Endothelial cell of umbilical vein (primary cell): Measurements from ENCODE around the gene ZBED4. TPM values are rescaled to one million over a fixed set of nuclear protein-coding genes. Genes with fewer than 3 reads are reported as not detected.

Experiments
- BruUV-seq: library from RNA; stranded (reverse); fragments of 400-500 nt; replicated peaks from 2 replicates; lab custom pipeline; 2021; lab: Mats Ljungman, UMichigan
- CTCF ChIA-PET: fragments of 300-600, 350-600 bp; sonication (Branson Sonifier 250); formaldehyde crosslinking; loops from one replicate; lab custom pipeline; 2021; ENCODE audit warnings: antibody characterized with exemption, inconsistent platforms; lab: Charles Lee
- POLR2A ChIA-PET: fragments of 300-600, 350-600 bp; sonication (Branson Sonifier 250); formaldehyde crosslinking; loops from one replicate; lab custom pipeline; 2021; ENCODE audit warnings: antibody characterized with exemption, inconsistent platforms; lab: Charles Lee
- DNase-seq: peaks from one replicate; pipeline ENCODE4 v3.0.0-alpha.2; 2011; ENCODE audit warnings: low read depth, low spot score
- FAIRE-seq: peaks from 2 replicates; lab custom pipeline; 2011; peaks lifted over from hg19 to GRCh38; lab: Jason Lieb, UNC
- H2AFZ ChIP-seq: 2 replicates; pipeline ENCODE4 v1.6.0; 2012; ENCODE audit warnings: low read depth, low read length, control low read depth, inconsistent platforms
- H3K27ac ChIP-seq: 2 replicates; pipeline ENCODE4 v1.5.1; 2011; ENCODE audit warnings: low read depth, mild to moderate bottlenecking, control low read depth, low read length, moderate library complexity; ENCODE audit not compliant: insufficient read depth
- H3K27me3 ChIP-seq, 2 experiments: 2 replicates each; pipeline versions ENCODE4 v1.6.0 to v1.6.1; 2011; ENCODE audit warnings: low read length in 2 of 2, mixed read lengths in 1 of 2; ENCODE audit not compliant: control insufficient read depth in 2 of 2, insufficient read depth in 2 of 2
- H3K36me3 ChIP-seq, 2 experiments: 2 replicates in 1 of 2; 3 replicates in 1 of 2; pipeline ENCODE4 v1.5.1; 2011; ENCODE audit warnings: low read length in 2 of 2, mild to moderate bottlenecking in 1 of 2, moderate library complexity in 1 of 2; ENCODE audit not compliant: control insufficient read depth in 2 of 2, insufficient read depth in 2 of 2; ENCODE audit errors: extremely low read depth in 1 of 2
- H3K4me1 ChIP-seq: 3 replicates; pipeline ENCODE4 v1.5.1; 2011; ENCODE audit warnings: mild to moderate bottlenecking, low read length; ENCODE audit not compliant: control insufficient read depth, insufficient read depth; ENCODE audit errors: extremely low read depth
- H3K4me2 ChIP-seq: 2 replicates; pipeline ENCODE4 v1.6.1; 2011; ENCODE audit warnings: low read length, control low read depth, mixed read lengths; ENCODE audit not compliant: insufficient read depth
- H3K4me3 ChIP-seq, 3 experiments: fragments of 200-600 bp in 1 of 3; sonication (generic), shearing (Covaris generic) in 1 of 3; replicated peaks in 1 of 3; 2 replicates each; pipeline ENCODE4 v1.5.1; 2011 to 2016; ENCODE audit warnings: control low read depth in 3 of 3, low read length in 3 of 3, mild to moderate bottlenecking in 2 of 3, inconsistent platforms in 1 of 3, low read depth in 1 of 3, moderate library complexity in 1 of 3; ENCODE audit not compliant: insufficient read depth in 1 of 3
- H3K79me2 ChIP-seq: 2 replicates; pipeline ENCODE4 v1.6.0; 2012; ENCODE audit warnings: low read length, inconsistent platforms; ENCODE audit not compliant: control insufficient read depth, insufficient read depth
- H3K9ac ChIP-seq: replicated peaks from 2 replicates; pipeline ENCODE3; 2011; ENCODE audit warnings: low read length, control low read depth; ENCODE audit not compliant: insufficient read depth; ENCODE audit errors: extremely low read depth
- H3K9me1 ChIP-seq: replicated peaks from 3 replicates; pipeline ENCODE4 v1.6.0; 2011; ENCODE audit warnings: mild to moderate bottlenecking, low read length; ENCODE audit not compliant: control insufficient read depth, insufficient read depth; ENCODE audit errors: extremely low read depth
- H3K9me3 ChIP-seq: replicated peaks from 2 replicates; pipeline ENCODE4 v1.5.1; 2012; ENCODE audit warnings: low read length, inconsistent platforms; ENCODE audit not compliant: control insufficient read depth, insufficient read depth
- H4K20me1 ChIP-seq: replicated peaks from 2 replicates; pipeline ENCODE3; 2011; ENCODE audit warnings: mild to moderate bottlenecking, low read length; ENCODE audit not compliant: control insufficient read depth, insufficient read depth; ENCODE audit errors: extremely low read depth
- CTCF ChIP-seq, 2 donors: IDR thresholded peaks; 1 replicate in 1 of 2; 2 replicates in 1 of 2; pipeline ENCODE4 v1.5.1; 2011; ENCODE audit warnings: low read length in 2 of 2, mild to moderate bottlenecking in 2 of 2, moderate library complexity in 2 of 2, control low read depth in 1 of 2, inconsistent platforms in 1 of 2, low read depth in 1 of 2; ENCODE audit not compliant: insufficient read depth in 1 of 2; ENCODE audit errors: extremely low read depth in 1 of 2
- EZH2 ChIP-seq: IDR thresholded peaks from 2 replicates; pipeline ENCODE4 v1.6.1; 2012; ENCODE audit warnings: borderline replicate concordance, low read depth, mild to moderate bottlenecking, moderate library complexity, low read length, inconsistent platforms; ENCODE audit not compliant: severe bottlenecking
- FOS ChIP-seq: IDR thresholded peaks from 2 replicates; pipeline ENCODE4 v1.6.1; 2011; ENCODE audit warnings: mild to moderate bottlenecking, low read length, moderate library complexity, borderline replicate concordance; ENCODE audit not compliant: insufficient read depth
- GATA2 ChIP-seq: IDR thresholded peaks from 2 replicates; pipeline ENCODE4 v1.7.0; 2011; ENCODE audit warnings: low read depth, mild to moderate bottlenecking, moderate library complexity, mixed read lengths, low read length; ENCODE audit not compliant: insufficient read length, insufficient read depth
- JUN ChIP-seq: IDR thresholded peaks from 2 replicates; pipeline ENCODE4 v1.6.1; 2011; ENCODE audit warnings: borderline replicate concordance, low read depth; ENCODE audit not compliant: insufficient read length, insufficient read depth
- MAX ChIP-seq: IDR thresholded peaks from 2 replicates; pipeline ENCODE4 v1.6.1; 2011; ENCODE audit not compliant: insufficient read depth, insufficient read length
- MYC ChIP-seq: IDR thresholded peaks from one replicate; pipeline ENCODE4 v1.6.1; 2011; ENCODE audit warnings: mild to moderate bottlenecking, low read depth, low read length
- POLR2A ChIP-seq: IDR thresholded peaks from 2 replicates; pipeline ENCODE4 v1.6.1; 2012; ENCODE audit warnings: low read depth, mild to moderate bottlenecking, control low read depth, low read length
- POLR2AphosphoS5 ChIP-seq: IDR thresholded peaks from 2 replicates; pipeline ENCODE4 v1.6.1; 2012; ENCODE audit warnings: low read depth, mild to moderate bottlenecking, control low read depth, low read length, moderate library complexity; ENCODE audit not compliant: insufficient read depth
- dilution Hi-C: fragments of 300-500 bp; cut with MboI; formaldehyde crosslinking; loops from one replicate; pipeline ENCODE4 v1.15.0; 2019; ENCODE audit warnings: low sequenced_read_pairs; ENCODE audit not compliant: extremely low pct_ligation_motif_present
- intact Hi-C: fragments of 100-400 bp; cut with micrococcal nuclease; formaldehyde crosslinking; loops from one replicate; pipeline ENCODE4 v1.10.0; 2022
- polyA plus RNA-seq, 4 experiments: library from polyadenylated mRNA; depleted of rRNA in 3 of 4; stranded (reverse) in 3 of 4; unstranded in 1 of 4; fragments of >200 nt; gene quantifications; 2 replicates each; pipeline versions ENCODE4 v1.2.1 to v1.2.3, GENCODE V29; 2011 to 2012; ENCODE audit warnings: missing spikeins in 1 of 4
- total RNA-seq: library from RNA; stranded (reverse); gene quantifications from 2 replicates; pipeline ENCODE4 v1.2.3, GENCODE V29; 2021

Gene ZBED4
- total and polyA plus RNA-seq, 2 donors (not counting 3 experiments of a cell fraction or from before 2014, with no cell fraction given): 8.6 to 18.2 TPM

DNA sequence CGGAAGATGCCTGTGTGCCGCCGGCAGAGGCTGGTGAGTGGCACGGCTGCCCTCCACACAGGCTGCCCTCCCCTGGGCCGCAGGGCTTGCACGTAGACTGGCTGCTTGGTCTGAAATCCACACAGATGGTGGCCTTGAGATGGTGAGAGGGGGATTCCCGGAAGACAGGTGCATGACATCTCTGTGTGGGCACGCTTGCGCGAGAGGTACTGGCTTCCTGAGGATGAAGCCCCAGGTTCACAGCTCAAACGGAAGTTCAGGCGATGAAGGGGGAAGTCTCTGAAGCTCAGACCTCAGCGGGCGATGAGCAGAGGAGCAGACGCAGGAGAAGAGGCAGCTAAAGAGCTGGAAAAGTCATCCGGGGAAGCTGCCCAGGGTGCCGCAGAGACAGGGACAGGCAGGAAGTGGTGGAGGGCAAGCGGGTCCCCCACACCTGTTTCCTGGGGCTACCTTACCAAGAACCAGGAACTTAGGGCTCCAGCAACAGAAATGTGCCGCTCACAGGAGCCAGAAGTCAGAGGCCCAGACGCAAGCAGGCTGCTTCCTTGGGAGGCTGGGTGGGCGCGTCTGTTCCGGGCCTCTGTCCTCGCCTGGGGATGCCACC is 72.0 kb downstream of the ZBED4 start:
- TF ChIP-seq POLR2AphosphoS5: no peak
- no peak for TF ChIP-seq MAX
- TF ChIP-seq MYC: no peak
- TF ChIP-seq FOS: no peak
- TF ChIP-seq EZH2: no peak
- TF ChIP-seq JUN: no peak
- TF ChIP-seq POLR2A: no peak
- no peak for TF ChIP-seq CTCF (IDR thresholded peaks at IDR 0.05; ENCODE audit: extremely low read depth in 1 of 2, insufficient read depth in 1 of 2, low read depth in 1 of 2, low read length in 2 of 2)
- no peak for TF ChIP-seq GATA2
- no peak overlapping the region for H3K27ac ChIP-seq
- no peaks in the 10 kb centered on the region for H3K9me3 ChIP-seq
- peaks cover 0 to 3% of the 10 kb centered on the region in 2 experiments for H3K36me3 ChIP-seq
- BruUV-seq: no TSS peak
- no peaks in the 10 kb centered on the region for H4K20me1 ChIP-seq
- H3K79me2 ChIP-seq: no peaks in the 10 kb centered on the region
- no peak overlapping the region for H3K4me3 ChIP-seq
- DNase-seq (no peak), FAIRE-seq (no peak)
- POLR2A ChIA-PET: no interaction called here
- H2AFZ ChIP-seq: no peak overlapping the region
- no peak overlapping the region for H3K9ac ChIP-seq
- CTCF ChIA-PET: interaction anchor here (2.3 kb wide), 1 partner anchor 105 kb away, joined by 12 read pairs; no protein-coding TSS in a partner anchor
- H3K27me3 ChIP-seq: no peaks in the 10 kb centered on the region
- intact Hi-C loops (no loop called here), dilution Hi-C loops (no loop called here)
- H3K4me2 ChIP-seq: no peak overlapping the region
- peaks cover 8% of the 10 kb centered on the region for H3K4me1 ChIP-seq
- no peaks in the 10 kb centered on the region for H3K9me1 ChIP-seq
